Right renal pelvis (tissue), 4 donors: ENCODE results near the gene ETV7. TPM values are rescaled to one million over a fixed set of nuclear protein-coding genes. Genes with fewer than 3 reads are reported as not detected.
"Not testable (repeated sequence)": the region's sequence is repeated elsewhere in the genome, so short reads cannot be mapped to it uniquely, and the experiment has no call there.

ENCODE experiments used
- DNase-seq, 4 donors: peaks; one replicate each; pipeline ENCODE4 v3.0.0-alpha.2; 2013; ENCODE audit warnings: low read depth in 4 of 4, low spot score in 3 of 4, missing footprints in 1 of 4
- polyA plus RNA-seq, 4 donors: library from polyadenylated mRNA; unstranded; fragments of 120-200 nt; gene quantifications; one replicate each; pipeline ENCODE4 v1.2.1, GENCODE V29; 2013; ENCODE audit not compliant: insufficient read length in 4 of 4

ETV7 gene
- polyA plus RNA-seq, result under 1 TPM in 3 of 4 donors, not detected in 1; 0.10 to 0.16 (median 0.11) TPM

DNA sequence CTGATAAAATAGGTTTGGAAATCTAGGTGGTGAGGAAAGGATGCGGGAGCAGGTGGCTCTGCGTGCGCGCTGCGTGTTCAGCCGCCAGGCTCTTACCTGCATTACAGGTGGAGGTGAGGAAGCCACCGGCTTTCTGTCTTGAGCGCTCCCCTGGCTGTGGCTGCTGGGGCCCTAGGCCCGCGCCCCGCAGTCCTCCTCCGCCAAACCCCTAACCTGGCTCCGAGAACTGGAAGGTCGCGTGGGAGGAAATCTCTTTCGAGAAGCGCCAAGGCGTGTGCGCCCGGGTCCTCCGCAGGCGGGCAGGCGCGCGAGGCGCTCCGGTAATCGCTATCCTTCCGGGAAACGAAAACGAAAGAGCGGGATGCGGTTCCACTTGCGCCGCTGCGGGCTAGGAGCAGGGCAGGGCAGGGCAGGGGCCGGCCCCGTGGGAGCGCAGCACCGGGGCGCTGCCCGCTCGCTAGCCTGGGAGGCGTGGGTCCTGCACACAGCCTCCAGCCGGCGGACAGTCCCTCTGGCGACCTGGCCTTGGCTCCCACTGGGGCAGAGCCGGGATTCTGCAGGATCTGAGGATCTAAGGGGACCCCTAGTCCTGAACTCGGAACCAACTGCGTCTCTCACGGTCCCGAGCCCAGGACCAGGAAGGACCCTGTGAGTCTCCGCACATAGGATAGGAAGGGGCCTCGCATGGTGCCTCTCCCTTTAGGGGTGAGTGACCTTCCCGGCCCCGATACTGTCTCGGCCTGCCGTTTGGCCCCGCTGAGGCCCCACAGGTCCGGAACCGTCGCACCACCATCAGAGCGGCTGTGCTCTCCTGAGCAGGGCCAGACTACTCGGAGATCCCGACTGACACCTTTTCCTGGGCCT lies at the start of gene ETV7:
TSS of gene ETV7 (minus strand) at position 230 of the 864 bp plus-strand sequence. CDS start at position 102, 128 bp downstream.
- peak in 1 of 4 donors; percentile 10 for DNase-seq

DNA sequence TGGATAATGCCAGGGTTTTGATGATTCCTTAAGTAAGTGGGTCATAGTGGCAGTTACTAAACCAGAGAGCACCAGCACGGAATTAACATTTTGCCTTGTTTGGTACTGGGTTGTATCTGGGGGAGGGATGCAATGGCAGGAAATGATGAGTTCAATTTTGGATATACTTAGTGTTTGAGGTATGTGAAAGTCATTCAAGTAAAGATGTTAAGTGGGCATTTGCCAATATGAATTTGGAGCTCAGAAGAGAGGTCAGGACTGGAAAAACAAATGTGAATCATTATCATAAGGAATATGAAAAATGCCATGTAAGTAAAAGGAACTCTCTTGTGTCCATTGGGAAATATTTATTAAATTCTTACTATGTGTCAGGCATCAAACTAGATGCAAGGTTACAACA lies 49.0 kb upstream of the ETV7 start:
- DNase-seq, result no peak

DNA sequence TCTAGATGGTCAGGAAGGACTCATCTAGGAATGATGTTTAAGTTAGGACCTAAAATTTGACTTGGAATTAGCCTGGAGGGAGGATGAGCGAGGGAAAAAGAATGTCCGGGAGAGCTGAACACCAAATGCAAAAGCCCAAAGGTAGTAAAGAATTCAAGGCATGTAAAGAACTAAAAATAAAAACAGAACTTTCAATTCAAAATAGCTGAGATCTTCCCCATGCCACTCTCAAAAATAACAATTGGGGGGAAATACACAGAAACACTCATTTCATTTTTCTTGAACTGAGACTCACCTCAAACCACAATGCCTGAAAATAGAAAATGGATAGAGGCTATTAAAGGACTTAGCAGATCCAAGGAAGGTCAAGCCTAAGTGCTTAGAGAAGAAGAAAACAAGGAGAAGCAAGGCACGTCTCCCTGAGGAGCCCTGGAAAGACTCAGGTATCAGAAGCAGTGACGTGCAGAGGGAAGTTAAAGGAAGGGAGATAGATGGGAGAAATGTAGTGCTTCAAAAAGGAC lies 44.7 kb upstream of the ETV7 start:
- DNase-seq, result no peak

- DNase-seq, result no peak
These were observed 43.7 kb upstream of the ETV7 start for GRCh38 chr6:36431197-36431596.

- no peak for DNase-seq
These were observed 42.9 kb upstream of the ETV7 start for GRCh38 chr6:36430351-36430750.

- DNase-seq, result no peak
These were observed 41.4 kb upstream of the ETV7 start for GRCh38 chr6:36428911-36429310.

DNA sequence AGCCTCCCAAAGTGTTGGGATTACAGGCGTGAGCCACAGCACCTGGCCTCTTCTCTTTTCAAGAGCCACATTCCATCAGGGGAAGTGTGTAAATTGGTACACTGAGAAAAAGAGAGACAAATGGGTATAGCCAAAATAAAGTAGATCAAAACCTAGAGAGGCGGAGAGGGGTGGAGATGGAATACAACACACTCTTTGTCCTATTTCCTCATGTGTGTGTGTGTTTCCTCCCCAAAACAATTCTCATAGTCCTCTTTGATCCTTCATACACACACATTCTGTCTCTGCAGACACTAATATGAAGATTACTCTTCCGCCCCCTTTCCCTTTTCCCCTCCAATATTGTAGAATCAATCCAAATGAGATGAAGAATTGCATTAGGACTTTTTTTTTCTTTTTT lies 39.2 kb upstream of the ETV7 start:
- DNase-seq, result no peak

GRCh38 chr6:36423101-36423824 lies 35.8 kb upstream of the ETV7 start:
- DNase-seq, result peak; percentile 93 to 97 (median 96)

DNA sequence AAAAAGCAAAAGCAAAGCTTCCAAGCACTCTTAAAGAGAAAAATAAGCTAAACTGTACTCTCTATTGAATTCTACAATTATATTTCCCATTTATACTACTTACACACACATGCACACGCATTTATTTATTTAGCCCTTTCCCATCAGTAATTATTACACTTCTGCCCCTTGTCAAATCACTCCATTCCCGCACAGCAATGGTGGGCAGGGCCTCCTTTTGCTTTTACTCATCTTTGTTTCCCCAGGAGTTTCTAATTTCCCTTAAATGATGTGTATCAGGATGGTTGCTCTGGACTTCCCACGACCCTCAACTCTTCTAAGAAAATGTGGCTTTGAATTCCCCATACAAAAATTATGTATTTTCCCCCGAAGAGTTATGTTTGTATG lies 35.2 kb upstream of the ETV7 start:
- DNase-seq, result no peak

- no peak for DNase-seq
These were observed 31.8 kb upstream of the ETV7 start for GRCh38 chr6:36419310-36419709.

- no peak for DNase-seq
These were observed 31.1 kb upstream of the ETV7 start for GRCh38 chr6:36418558-36418957.

DNA sequence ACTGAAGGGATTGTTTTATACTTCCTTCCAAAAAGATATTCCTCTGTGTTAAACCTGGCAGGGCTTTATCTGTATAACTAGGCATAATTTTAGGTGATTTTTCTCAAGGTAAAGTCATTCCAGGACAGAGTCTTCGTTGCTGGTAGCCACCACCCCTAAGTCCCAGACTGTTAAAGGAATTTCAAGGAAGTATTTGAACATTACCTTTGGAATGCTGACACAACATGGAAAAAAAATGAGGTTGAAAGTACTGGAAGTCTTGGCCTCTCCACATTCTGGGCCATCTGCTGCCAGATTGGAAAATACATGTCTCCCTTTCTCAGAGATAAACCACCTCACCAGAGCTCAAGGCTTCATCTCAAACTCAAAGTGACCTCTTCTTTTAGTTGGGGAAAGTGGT lies 27.0 kb upstream of the ETV7 start:
- no peak for DNase-seq

GRCh38 chr6:36413489-36414480 lies 26.3 kb upstream of the ETV7 start:
- DNase-seq, result no peak

- not testable (repeated sequence) for DNase-seq
These were observed 22.2 kb upstream of the ETV7 start for GRCh38 chr6:36409718-36410117.

DNA sequence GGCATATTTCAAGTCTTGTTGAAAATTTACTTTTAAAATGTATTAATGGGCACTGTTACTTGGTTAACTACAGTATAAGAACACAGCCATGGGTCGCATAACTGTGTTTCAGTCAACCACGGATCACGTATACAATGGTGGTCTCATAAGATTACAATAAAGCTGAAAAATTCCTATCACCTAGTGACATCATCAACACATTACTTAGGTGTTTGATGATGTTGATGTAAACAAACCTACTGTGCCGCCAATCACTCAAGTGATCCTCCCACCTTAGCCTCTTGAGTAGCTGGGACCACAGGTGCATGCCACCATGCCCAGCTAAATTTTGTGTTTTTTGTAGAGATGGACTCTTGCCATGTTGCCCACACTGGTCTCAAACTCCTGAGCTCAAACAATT lies 16.7 kb upstream of the ETV7 start:
- no peak for DNase-seq

- no peak for DNase-seq
These were observed 15.0 kb upstream of the ETV7 start for GRCh38 chr6:36402481-36402880.

- no peak for DNase-seq
These were observed 12.5 kb upstream of the ETV7 start for GRCh38 chr6:36399970-36400369.

GRCh38 chr6:36392621-36393020 lies 5.2 kb upstream of the ETV7 start:
- DNase-seq, result no peak

DNA sequence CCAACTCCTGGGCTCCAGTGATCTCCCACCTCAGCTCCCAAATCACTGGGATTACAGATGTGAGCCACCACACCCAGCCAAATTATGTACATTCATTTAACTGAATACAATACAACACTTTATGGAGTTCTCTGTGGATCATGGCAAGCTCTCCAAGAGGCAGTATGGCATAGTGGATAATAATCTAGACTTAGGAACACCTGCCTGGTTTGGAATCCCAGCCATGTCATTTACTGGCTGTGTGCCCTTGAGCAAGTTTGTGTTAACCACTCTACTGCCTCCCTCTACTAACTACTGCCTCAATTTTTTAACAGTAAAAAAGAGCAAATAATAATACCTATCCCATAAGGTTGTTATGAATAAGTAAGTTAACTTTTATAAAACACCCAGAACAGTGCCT lies 1.9 kb upstream of the ETV7 start:
- no peak for DNase-seq
